Neuronal stem cell (in vitro differentiated cells): ENCODE data around the gene PCDHA1.
A peak's percentile ranks its signal among the peaks of the same experiment; 100 is the strongest.
"Not testable (repeated sequence)": the region's sequence is repeated elsewhere in the genome, so short reads cannot be mapped to it uniquely, and the experiment has no call there.

ENCODE experiments used
- DNase-seq: peaks from one replicate; pipeline ENCODE4 v3.0.0-alpha.2; 2013; ENCODE audit warnings: low spot score
- H2AFZ ChIP-seq: one replicate; pipeline ENCODE4 v1.6.1; 2013; ENCODE audit warnings: mild to moderate bottlenecking, low read length, inconsistent platforms
- H2AK5ac ChIP-seq: 2 replicates; pipeline ENCODE4 v1.6.1; 2013; ENCODE audit warnings: low read depth, mild to moderate bottlenecking, inconsistent platforms, low read length, moderate library complexity, mixed read lengths
- H2BK120ac ChIP-seq: 2 replicates; pipeline ENCODE4 v1.6.1; 2013; ENCODE audit warnings: low read depth, mild to moderate bottlenecking, inconsistent platforms, low read length, moderate library complexity, mixed read lengths
- H2BK12ac ChIP-seq: one replicate; pipeline ENCODE4 v1.6.1; 2013; ENCODE audit warnings: low read length, inconsistent platforms
- H2BK15ac ChIP-seq: 2 replicates; pipeline ENCODE4 v1.6.1; 2013; ENCODE audit warnings: mild to moderate bottlenecking, low read length, inconsistent platforms, mixed read lengths
- H2BK5ac ChIP-seq: one replicate; pipeline ENCODE4 v1.6.1; 2013; ENCODE audit warnings: inconsistent platforms, mild to moderate bottlenecking, low read length, moderate library complexity
- H3K14ac ChIP-seq: one replicate; pipeline ENCODE4 v1.6.1; 2013; ENCODE audit warnings: low read length, inconsistent platforms
- H3K18ac ChIP-seq: 2 replicates; pipeline ENCODE4 v1.6.1; 2013; ENCODE audit warnings: low read length, inconsistent platforms
- H3K23ac ChIP-seq: 2 replicates; pipeline ENCODE4 v1.6.1; 2013; ENCODE audit warnings: low read depth, mild to moderate bottlenecking, mixed read lengths, low read length, inconsistent platforms; ENCODE audit not compliant: poor library complexity
- H3K27ac ChIP-seq: replicated peaks from 3 replicates; pipeline ENCODE4 v1.5.1; 2013; ENCODE audit warnings: low read length, inconsistent platforms
- H3K27me3 ChIP-seq, 3 experiments: 2 replicates each; pipeline ENCODE4 v1.6.1; 2013; ENCODE audit warnings: low read length in 3 of 3, mild to moderate bottlenecking in 2 of 3, inconsistent platforms in 1 of 3, low read depth in 1 of 3, mixed read lengths in 1 of 3, moderate library complexity in 1 of 3; ENCODE audit not compliant: control insufficient read depth in 3 of 3, insufficient read depth in 3 of 3
- H3K36me3 ChIP-seq, 2 donors: replicated peaks in 1 of 2; 2 replicates each; pipeline ENCODE4 v1.6.1; 2013; ENCODE audit warnings: low read length in 2 of 2; ENCODE audit not compliant: control insufficient read depth in 2 of 2, insufficient read depth in 2 of 2
- H3K4ac ChIP-seq: 2 replicates; pipeline ENCODE4 v1.6.1; 2013; ENCODE audit warnings: inconsistent platforms, mild to moderate bottlenecking, low read length, moderate library complexity
- H3K4me1 ChIP-seq, 2 donors: 1 replicate in 1 of 2; 2 replicates in 1 of 2; pipeline ENCODE4 v1.6.1; 2013; ENCODE audit warnings: low read length in 2 of 2, low read depth in 1 of 2; ENCODE audit not compliant: control insufficient read depth in 2 of 2, insufficient read depth in 1 of 2
- H3K4me2 ChIP-seq: one replicate; pipeline ENCODE4 v1.6.1; 2013; ENCODE audit warnings: mild to moderate bottlenecking, low read length, inconsistent platforms; ENCODE audit not compliant: insufficient read depth, poor library complexity, severe bottlenecking
- H3K4me3 ChIP-seq, 2 donors: 2 replicates each; pipeline ENCODE4 v1.5.1; 2013; ENCODE audit warnings: low read length in 2 of 2, mild to moderate bottlenecking in 2 of 2, inconsistent platforms in 1 of 2, moderate library complexity in 1 of 2
- H3K79me1 ChIP-seq: one replicate; pipeline ENCODE4 v1.6.1; 2013; ENCODE audit warnings: low read depth, mild to moderate bottlenecking, inconsistent platforms, low read length, moderate library complexity
- H3K9ac ChIP-seq: one replicate; pipeline ENCODE4 v1.6.1; 2013; ENCODE audit warnings: mild to moderate bottlenecking, low read depth, low read length, inconsistent platforms; ENCODE audit not compliant: poor library complexity
- H3K9me3 ChIP-seq, 2 donors: replicated peaks in 1 of 2; 2 replicates each; pipeline versions ENCODE3 to v1.6.1; 2013; ENCODE audit warnings: low read length in 2 of 2, mild to moderate bottlenecking in 2 of 2, inconsistent platforms in 1 of 2, low read depth in 1 of 2, mixed read lengths in 1 of 2, moderate library complexity in 1 of 2; ENCODE audit not compliant: control insufficient read depth in 2 of 2, insufficient read depth in 1 of 2
- H4K8ac ChIP-seq: one replicate; pipeline ENCODE4 v1.6.1; 2013; ENCODE audit warnings: low read depth, mild to moderate bottlenecking, inconsistent platforms, low read length, moderate library complexity
- H4K91ac ChIP-seq: one replicate; pipeline ENCODE4 v1.6.1; 2013; ENCODE audit warnings: low read length, low read depth, mild to moderate bottlenecking, inconsistent platforms; ENCODE audit not compliant: poor library complexity
- WGBS, 2 donors: extraction: QIAGEN DNeasy Blood & Tissue Kit; methylation state at CpG; one replicate each; pipeline ENCODE4 v1.1.7; 2013; ENCODE audit warnings: missing lambda C conversion rate in 2 of 2, mixed read lengths in 1 of 2; ENCODE audit not compliant: insufficient read length in 2 of 2, insufficient replicate concordance in 1 of 2; ENCODE audit errors: extremely low coverage in 2 of 2; 5-methylcytosine and 5-hydroxymethylcytosine counted together

PCDHA1 gene

GRCh38 chr5:140823475-140823874, 37.5 kb downstream of the PCDHA1 start:
- peak overlapping the region; percentile 73 for H3K23ac ChIP-seq
- no CpG with 5 or more reads among the region's 38 CpGs for WGBS, 2 donors
- H2BK12ac ChIP-seq = no peak overlapping the region
- H3K36me3 ChIP-seq = peaks cover 3 to 42% of the 10 kb centered on the region in 2 donors
- no peak overlapping the region for H4K8ac ChIP-seq
- H3K18ac ChIP-seq = no peak overlapping the region
- H2AFZ ChIP-seq = no peak overlapping the region
- no peak overlapping the region for H4K91ac ChIP-seq
- H2BK5ac ChIP-seq = no peak overlapping the region
- no peak overlapping the region for H3K4me3 ChIP-seq
- DNase-seq = no peak
- H3K27ac ChIP-seq = no peak overlapping the region
- H3K79me1 ChIP-seq = peaks cover 6% of the 10 kb centered on the region
- no peak overlapping the region for H2BK15ac ChIP-seq
- H3K9ac ChIP-seq = no peak overlapping the region
- no peak overlapping the region for H3K4me2 ChIP-seq
- no peak overlapping the region for H2AK5ac ChIP-seq
- H2BK120ac ChIP-seq = no peak overlapping the region
- H3K14ac ChIP-seq = no peak overlapping the region
- H3K4me1 ChIP-seq = no peaks in the 10 kb centered on the region
- H3K27me3 ChIP-seq = no peaks in the 10 kb centered on the region
- H3K9me3 ChIP-seq = peaks cover 12 to 40% of the 10 kb centered on the region in 2 donors
- no peak overlapping the region for H3K4ac ChIP-seq

DNA sequence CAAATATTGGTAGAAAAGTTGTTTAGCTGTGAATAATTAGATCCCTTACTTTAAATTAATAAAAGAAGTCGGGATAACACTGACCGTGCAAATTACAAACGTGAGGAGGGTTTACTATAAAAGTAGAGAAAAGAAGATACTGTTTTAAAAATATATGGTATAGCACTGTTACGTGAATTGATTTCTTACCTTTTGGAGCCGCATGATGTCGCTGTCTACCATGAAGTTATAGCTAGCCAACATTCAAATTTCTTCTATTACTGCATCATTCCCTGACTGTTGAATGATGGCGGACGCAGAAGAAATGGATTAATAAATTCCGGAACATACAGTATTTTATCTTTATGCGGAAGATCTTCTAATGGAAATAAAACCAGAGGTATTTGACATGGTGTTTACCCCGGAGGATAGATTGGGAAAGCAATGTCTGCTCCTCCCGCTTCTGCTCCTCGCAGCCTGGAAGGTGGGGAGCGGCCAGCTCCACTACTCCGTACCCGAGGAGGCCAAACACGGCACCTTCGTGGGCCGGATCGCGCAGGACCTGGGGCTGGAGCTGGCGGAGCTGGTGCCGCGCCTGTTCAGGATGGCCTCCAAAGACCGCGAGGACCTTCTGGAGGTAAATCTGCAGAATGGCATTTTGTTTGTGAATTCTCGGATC, 41.9 kb downstream of the PCDHA1 start, which contains the start of gene PCDHA6:
Gene PCDHA6, plus strand, starts transcription at position 257 of the 658 bp plus-strand sequence. Its CDS starts 132 bp downstream, at position 389.
- Histone ChIP-seq H4K91ac (no peak within 1 kb of the TSS), H3K18ac (no peak within 1 kb of the TSS), H2BK15ac (no peak within 1 kb of the TSS), H3K79me1 (peaks cover 8% of the 10 kb centered on the region), H4K8ac (no peak within 1 kb of the TSS), H3K4me2 (peak within 1 kb of the TSS; percentile 33), H3K36me3 (peaks cover 5 to 42% of the 10 kb centered on the region in 2 donors), H2BK5ac (no peak within 1 kb of the TSS), H3K4ac (no peak within 1 kb of the TSS), H2BK120ac (no peak within 1 kb of the TSS), H2AK5ac (no peak within 1 kb of the TSS), H3K4me3 (peak within 1 kb of the TSS; percentile 65 to 88), H2AFZ (peak within 1 kb of the TSS; percentile 86), H3K27me3 (no peaks in the 10 kb centered on the region), H3K27ac (no peak within 1 kb of the TSS), H2BK12ac (no peak within 1 kb of the TSS), H3K4me1 (no peaks in the 10 kb centered on the region), H3K23ac (no peak within 1 kb of the TSS), H3K9ac (peak within 1 kb of the TSS; percentile 90), H3K14ac (peak within 1 kb of the TSS; percentile 82), H3K9me3 (peaks cover 15 to 51% of the 10 kb centered on the region in 2 donors)
- no CpG with 5 or more reads among the region's 27 CpGs for WGBS, 2 donors
- no peak for DNase-seq

DNA sequence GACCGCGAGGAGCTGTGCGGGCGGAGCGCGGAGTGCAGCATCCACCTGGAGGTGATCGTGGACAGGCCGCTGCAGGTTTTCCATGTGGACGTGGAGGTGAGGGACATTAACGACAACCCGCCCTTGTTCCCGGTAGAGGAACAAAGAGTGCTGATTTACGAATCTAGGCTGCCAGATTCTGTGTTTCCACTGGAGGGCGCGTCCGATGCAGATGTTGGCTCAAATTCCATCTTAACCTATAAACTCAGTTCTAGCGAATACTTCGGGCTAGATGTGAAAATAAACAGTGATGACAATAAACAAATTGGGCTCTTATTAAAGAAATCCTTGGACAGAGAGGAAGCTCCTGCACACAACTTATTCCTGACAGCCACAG, 42.4 kb downstream of the PCDHA1 start:
- no peaks in the 10 kb centered on the region for H3K4me1 ChIP-seq
- no peak overlapping the region for H4K91ac ChIP-seq
- no peak overlapping the region for H4K8ac ChIP-seq
- no peak overlapping the region for H3K9ac ChIP-seq
- no peaks in the 10 kb centered on the region for H3K27me3 ChIP-seq
- no peak overlapping the region for H2BK12ac ChIP-seq
- peak overlapping the region; percentile 86 for H2AFZ ChIP-seq
- H3K4ac ChIP-seq = no peak overlapping the region
- H3K27ac ChIP-seq = no peak overlapping the region
- H3K36me3 ChIP-seq = peaks cover 5 to 44% of the 10 kb centered on the region in 2 donors
- no peak overlapping the region for H3K18ac ChIP-seq
- no peak overlapping the region for H2BK15ac ChIP-seq
- peaks cover 14 to 53% of the 10 kb centered on the region in 2 donors for H3K9me3 ChIP-seq
- H3K79me1 ChIP-seq = peaks cover 8% of the 10 kb centered on the region
- WGBS, 2 donors = no CpG with 5 or more reads among the region's 18 CpGs
- no peak overlapping the region for H2AK5ac ChIP-seq
- no peak overlapping the region for H3K4me2 ChIP-seq
- no peak overlapping the region for H3K23ac ChIP-seq
- peak overlapping the region; percentile 65 to 88 for H3K4me3 ChIP-seq
- H3K14ac ChIP-seq = no peak overlapping the region
- no peak for DNase-seq
- no peak overlapping the region for H2BK5ac ChIP-seq
- H2BK120ac ChIP-seq = no peak overlapping the region

DNA sequence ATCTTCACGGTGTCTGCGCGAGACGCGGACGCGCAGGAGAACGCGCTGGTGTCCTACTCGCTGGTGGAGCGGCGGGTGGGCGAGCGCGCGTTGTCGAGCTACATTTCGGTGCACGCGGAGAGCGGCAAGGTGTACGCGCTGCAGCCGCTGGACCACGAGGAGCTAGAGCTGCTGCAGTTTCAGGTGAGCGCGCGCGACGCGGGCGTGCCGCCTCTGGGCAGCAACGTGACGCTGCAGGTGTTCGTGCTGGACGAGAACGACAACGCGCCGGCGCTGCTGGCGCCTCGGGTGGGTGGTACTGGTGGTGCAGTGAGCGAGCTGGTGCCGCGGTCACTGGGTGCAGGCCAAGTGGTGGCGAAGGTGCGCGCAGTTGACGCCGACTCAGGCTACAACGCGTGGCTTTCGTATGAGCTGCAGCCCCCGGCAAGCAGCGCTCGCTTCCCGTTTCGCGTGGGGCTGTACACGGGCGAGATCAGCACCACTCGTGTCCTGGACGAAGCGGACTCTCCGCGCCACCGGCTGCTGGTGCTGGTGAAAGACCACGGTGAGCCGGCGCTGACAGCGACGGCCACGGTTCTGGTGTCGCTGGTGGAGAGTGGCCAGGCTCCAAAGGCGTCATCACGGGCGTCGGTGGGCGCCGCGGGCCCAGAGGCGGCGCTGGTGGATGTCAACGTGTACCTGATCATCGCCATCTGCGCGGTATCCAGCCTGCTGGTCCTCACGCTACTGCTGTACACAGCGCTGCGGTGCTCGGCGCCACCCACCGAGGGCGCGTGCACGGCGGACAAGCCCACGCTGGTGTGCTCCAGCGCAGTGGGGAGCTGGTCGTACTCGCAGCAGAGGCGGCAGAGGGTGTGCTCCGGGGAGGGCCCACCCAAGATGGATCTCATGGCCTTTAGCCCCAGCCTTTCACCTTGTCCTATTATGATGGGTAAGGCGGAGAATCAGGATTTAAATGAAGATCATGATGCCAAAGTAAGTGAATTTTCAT, 43.9 kb downstream of the PCDHA1 start:
- Histone ChIP-seq H3K9me3 (peaks cover 9 to 54% of the 10 kb centered on the region in 2 donors), H3K4me3 (peak overlapping the region in 1 of 2 donors; percentile 3), H2BK5ac (peak overlapping the region; percentile 5), H2BK120ac (peak overlapping the region; percentile 47), H3K36me3 (peaks cover 4 to 40% of the 10 kb centered on the region in 2 donors), H3K9ac (peak overlapping the region; percentile 44), H3K18ac (peak overlapping the region; percentile 4)
- not testable (repeated sequence) for H3K4ac ChIP-seq, H3K4me1 ChIP-seq, H4K91ac ChIP-seq, H3K14ac ChIP-seq, DNase-seq, H4K8ac ChIP-seq, H2BK15ac ChIP-seq, H3K4me2 ChIP-seq, H3K23ac ChIP-seq, H2BK12ac ChIP-seq, H3K27ac ChIP-seq, H3K27me3 ChIP-seq, H2AK5ac ChIP-seq, H2AFZ ChIP-seq, H3K79me1 ChIP-seq
- WGBS, 2 donors = no CpG with 5 or more reads among the region's 106 CpGs
